ENCODE measurements around the gene SAYSD1. TPM values are rescaled to one million over a fixed set of nuclear protein-coding genes. Genes with fewer than 3 reads are reported as not detected.

The SAYSD1 gene
- total and polyA plus RNA-seq, 9 of the 15 experiments (the other 6 are each of a cell fraction or from before 2014, with no cell fraction given): 3.5 to 19.1 (median 12.4) TPM

- TF ChIP-seq TCF3 (CRISPR knock-in tag; IDR thresholded peaks at IDR 0.05) (peak; percentile 31), MLX (CRISPR knock-in tag; conservative IDR thresholded peaks at IDR 0.05) (no peak), YBX1 (IDR thresholded peaks at IDR 0.05) (no peak), ZNF695 (CRISPR knock-in tag; IDR thresholded peaks at IDR 0.05) (no peak), GATAD2A (IDR thresholded peaks at IDR 0.05) (0 out of 2 replicates have a peak, but pooled peaks have one; percentile 38), ZHX1 (conservative IDR thresholded peaks at IDR 0.05; ENCODE audit: low read length) (0 out of 2 replicates have a peak, but pooled peaks have one; percentile 36), BRD4 (IDR thresholded peaks at IDR 0.05) (peak; percentile 61; the same call in 1 of the 2 replicates), PPARD (CRISPR knock-in tag; IDR thresholded peaks at IDR 0.05) (no peak), ZNF280A (IDR thresholded peaks at IDR 0.05; ENCODE audit: low read depth, partially characterized antibody) (no peak), MED1 (CRISPR knock-in tag; IDR thresholded peaks at IDR 0.05; ENCODE audit: borderline replicate concordance) (no peak), ELK1 (CRISPR knock-in tag; IDR thresholded peaks at IDR 0.05) (no peak), MCM3 (IDR thresholded peaks at IDR 0.05) (no peak), STAG1 (CRISPR knock-in tag; IDR thresholded peaks at IDR 0.05; ENCODE audit: borderline replicate concordance) (no peak), ZNF609 (CRISPR knock-in tag; IDR thresholded peaks at IDR 0.05; ENCODE audit: borderline replicate concordance) (no peak), TAF1 (IDR thresholded peaks at IDR 0.05; ENCODE audit: control insufficient read depth, extremely low read depth, insufficient read depth, low read length, severe bottlenecking) (peak; percentile 73)
Measured at GRCh38 chr6:39114704-39115599, at the start of gene SAYSD1 (continued).
